Loucy (cell line): ENCODE data around the gene SHISA6.
"Not testable (repeated sequence)": the region's sequence is repeated elsewhere in the genome, so short reads cannot be mapped to it uniquely, and the experiment has no call there.

Source experiments
- H2AFZ ChIP-seq: fragments of 200-600 bp; sonication (generic); 2 replicates; pipeline ENCODE4 v1.6.0; 2016; ENCODE audit warnings: antibody characterized with exemption, mild to moderate bottlenecking, low read length, moderate library complexity
- H3F3A ChIP-seq: fragments of 200-600 bp; 2 replicates; pipeline ENCODE4 v1.6.0; 2016; ENCODE audit warnings: antibody characterized with exemption, low read depth, mild to moderate bottlenecking
- H3K27me3 ChIP-seq: fragments of 200-600 bp; sonication (generic); 2 replicates; pipeline ENCODE4 v1.6.1; 2014; ENCODE audit warnings: low read length, mild to moderate bottlenecking; ENCODE audit not compliant: insufficient read depth, poor library complexity, severe bottlenecking
- H3K36me3 ChIP-seq: fragments of 200-600 bp; sonication (generic); 2 replicates; pipeline ENCODE4 v1.6.1; 2016; ENCODE audit warnings: low read length; ENCODE audit not compliant: insufficient read depth
- H3K4me1 ChIP-seq: fragments of 200-600 bp; sonication (generic); 2 replicates; pipeline ENCODE4 v1.5.1; 2014; ENCODE audit warnings: low read length, mild to moderate bottlenecking; ENCODE audit not compliant: insufficient read depth, poor library complexity, severe bottlenecking
- H3K4me2 ChIP-seq: fragments of 200-600 bp; sonication (generic); 2 replicates; pipeline ENCODE4 v1.6.0; 2014; ENCODE audit warnings: antibody characterized with exemption, low read length, low read depth, mild to moderate bottlenecking; ENCODE audit not compliant: poor library complexity, severe bottlenecking
- H3K4me3 ChIP-seq: fragments of 200-600 bp; sonication (generic); 2 replicates; pipeline ENCODE4 v1.5.1; 2014; ENCODE audit warnings: low read length, mild to moderate bottlenecking, mixed read lengths; ENCODE audit not compliant: poor library complexity, severe bottlenecking
- H3K79me2 ChIP-seq: fragments of 200-600 bp; sonication (generic); 2 replicates; pipeline ENCODE4 v1.6.1; 2014; ENCODE audit warnings: low read length; ENCODE audit not compliant: insufficient read depth
- H3K9ac ChIP-seq: fragments of 200-600 bp; sonication (generic); 2 replicates; pipeline ENCODE4 v1.6.0; 2014; ENCODE audit warnings: mild to moderate bottlenecking, low read depth, low read length, moderate library complexity; ENCODE audit not compliant: poor library complexity, severe bottlenecking
- H3K9me2 ChIP-seq: fragments of 200-600 bp; sonication (generic); replicated peaks from 2 replicates; pipeline ENCODE4 v1.6.1; 2016; ENCODE audit warnings: low read depth, low read length, mixed read lengths
- H3K9me3 ChIP-seq: fragments of 200-600 bp; sonication (generic); 2 replicates; pipeline ENCODE4 v1.6.1; 2014; ENCODE audit warnings: mild to moderate bottlenecking, antibody characterized with exemption, low read length, low read depth; ENCODE audit not compliant: insufficient read depth
- H4K20me1 ChIP-seq: fragments of 200-600 bp; sonication (generic); 2 replicates; pipeline ENCODE4 v1.6.0; 2014; ENCODE audit warnings: antibody characterized with exemption, low read length, mild to moderate bottlenecking; ENCODE audit not compliant: insufficient read depth, poor library complexity, severe bottlenecking
- EZH2phosphoT487 ChIP-seq: fragments of 200-600 bp; IDR thresholded peaks from 2 replicates; pipeline ENCODE4 v1.6.1; 2018; ENCODE audit warnings: antibody characterized with exemption, mild to moderate bottlenecking, moderate library complexity, borderline replicate concordance
- TF ChIP-seq, protein P1 (sequence below): fragments of 200-600 bp; sonication (generic); conservative IDR thresholded peaks from 2 replicates; pipeline ENCODE4 v1.5.1; 2014; ENCODE audit warnings: mild to moderate bottlenecking, antibody characterized with exemption, low read length

SHISA6 gene

DNA sequence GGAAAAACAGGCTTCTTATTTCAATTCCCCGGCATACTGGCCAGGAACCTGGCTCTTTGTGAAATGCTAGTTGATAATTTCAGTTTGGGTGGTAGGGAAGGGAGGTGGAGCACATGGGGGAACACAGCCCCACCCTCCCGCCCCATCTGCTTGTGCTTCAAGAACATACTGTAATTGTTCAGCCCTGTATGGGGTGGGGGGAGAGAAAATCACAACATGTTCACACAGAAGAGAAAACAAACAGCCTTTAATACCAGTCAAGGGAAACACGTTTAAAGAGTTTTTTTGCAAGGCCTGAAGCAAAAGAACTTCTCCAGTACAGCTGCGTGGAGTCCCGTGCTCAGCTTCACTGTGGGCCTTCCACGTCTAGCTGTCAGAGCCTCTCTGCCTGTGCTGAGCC lies 59.7 kb downstream of the SHISA6 start:
- Histone ChIP-seq H3K79me2 (no peaks in the 10 kb centered on the region), H4K20me1 (no peaks in the 10 kb centered on the region), H2AFZ (no peak overlapping the region), H3K9me3 (peaks cover 4% of the 10 kb centered on the region; the same call in 1 of the 2 replicates), H3K9ac (no peak overlapping the region), H3K4me2 (no peak overlapping the region), H3F3A (no peaks in the 10 kb centered on the region), H3K4me3 (no peak overlapping the region), H3K27me3 (no peaks in the 10 kb centered on the region), H3K36me3 (no peaks in the 10 kb centered on the region), H3K9me2 (no peaks in the 10 kb centered on the region), H3K4me1 (no peaks in the 10 kb centered on the region)
- TF ChIP-seq, protein P1, sequence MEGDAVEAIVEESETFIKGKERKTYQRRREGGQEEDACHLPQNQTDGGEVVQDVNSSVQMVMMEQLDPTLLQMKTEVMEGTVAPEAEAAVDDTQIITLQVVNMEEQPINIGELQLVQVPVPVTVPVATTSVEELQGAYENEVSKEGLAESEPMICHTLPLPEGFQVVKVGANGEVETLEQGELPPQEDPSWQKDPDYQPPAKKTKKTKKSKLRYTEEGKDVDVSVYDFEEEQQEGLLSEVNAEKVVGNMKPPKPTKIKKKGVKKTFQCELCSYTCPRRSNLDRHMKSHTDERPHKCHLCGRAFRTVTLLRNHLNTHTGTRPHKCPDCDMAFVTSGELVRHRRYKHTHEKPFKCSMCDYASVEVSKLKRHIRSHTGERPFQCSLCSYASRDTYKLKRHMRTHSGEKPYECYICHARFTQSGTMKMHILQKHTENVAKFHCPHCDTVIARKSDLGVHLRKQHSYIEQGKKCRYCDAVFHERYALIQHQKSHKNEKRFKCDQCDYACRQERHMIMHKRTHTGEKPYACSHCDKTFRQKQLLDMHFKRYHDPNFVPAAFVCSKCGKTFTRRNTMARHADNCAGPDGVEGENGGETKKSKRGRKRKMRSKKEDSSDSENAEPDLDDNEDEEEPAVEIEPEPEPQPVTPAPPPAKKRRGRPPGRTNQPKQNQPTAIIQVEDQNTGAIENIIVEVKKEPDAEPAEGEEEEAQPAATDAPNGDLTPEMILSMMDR = no peak
- TF ChIP-seq EZH2phosphoT487 = no peak

DNA sequence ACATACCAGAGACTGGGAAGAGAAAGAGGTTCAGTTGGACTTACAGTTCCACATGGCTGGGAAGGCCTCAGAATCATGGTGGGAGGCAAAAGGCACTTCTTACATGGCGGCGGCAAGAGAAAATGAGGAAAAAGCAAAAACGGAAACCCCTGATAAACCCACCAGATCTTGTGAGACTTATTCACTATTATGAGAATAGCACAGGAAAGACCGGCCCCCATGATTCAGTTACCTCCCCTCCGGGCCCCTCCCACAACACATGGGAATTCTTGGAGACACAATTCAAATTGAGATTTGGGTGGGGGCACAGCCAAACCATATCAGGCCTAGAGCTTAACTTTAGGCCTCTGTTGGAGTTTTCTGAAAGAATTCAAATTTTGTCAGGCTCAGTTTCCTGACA lies 60.9 kb downstream of the SHISA6 start:
- not testable (repeated sequence) for H3K27me3 ChIP-seq, H3K4me2 ChIP-seq, H3K4me1 ChIP-seq, H3F3A ChIP-seq, H3K9ac ChIP-seq, H4K20me1 ChIP-seq, H3K9me3 ChIP-seq, H3K36me3 ChIP-seq, H3K4me3 ChIP-seq, H3K9me2 ChIP-seq, H2AFZ ChIP-seq, H3K79me2 ChIP-seq

DNA sequence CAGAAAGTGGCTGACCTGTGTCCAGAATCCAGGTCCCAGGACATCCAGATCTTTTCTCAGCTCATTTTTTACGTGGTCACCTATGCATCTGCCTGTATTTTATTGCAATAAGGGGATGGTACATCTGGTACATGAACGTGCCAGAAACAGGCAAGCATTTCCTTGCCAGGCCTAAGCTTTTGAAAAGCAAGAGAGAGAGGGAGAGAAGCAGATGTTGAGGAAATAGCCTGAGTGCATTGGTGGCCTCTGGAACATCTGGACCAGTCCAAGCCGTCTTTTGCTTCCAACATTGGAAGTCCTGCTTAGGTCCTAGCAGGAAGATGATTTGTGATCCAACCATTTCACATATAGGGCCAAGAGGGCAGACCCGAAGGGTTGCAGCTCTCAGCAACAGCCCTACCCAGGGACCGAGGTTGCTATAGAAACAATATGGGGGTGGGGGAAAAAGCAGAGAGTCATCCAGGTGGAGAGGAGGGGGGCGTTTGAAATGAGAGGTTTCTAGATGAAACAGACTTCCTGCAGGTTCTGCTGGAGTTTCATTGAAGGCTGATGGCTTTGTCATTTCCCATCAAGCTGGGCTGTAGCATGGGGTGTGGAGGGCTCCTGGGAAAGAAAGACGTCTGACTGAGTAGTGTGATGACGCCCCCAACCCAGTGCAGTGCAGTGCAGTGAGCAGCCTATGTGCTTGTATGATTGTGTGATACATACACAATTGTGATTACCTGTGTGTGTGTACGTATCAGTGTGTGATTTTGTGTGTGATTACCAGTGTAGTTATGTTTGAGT lies 61.6 kb downstream of the SHISA6 start:
- H3K79me2 ChIP-seq = no peaks in the 10 kb centered on the region
- H3K27me3 ChIP-seq = no peaks in the 10 kb centered on the region
- H2AFZ ChIP-seq = no peak overlapping the region
- H3F3A ChIP-seq = no peaks in the 10 kb centered on the region
- H3K36me3 ChIP-seq = no peaks in the 10 kb centered on the region
- peaks cover 4% of the 10 kb centered on the region; the same call in 1 of the 2 replicates for H3K9me3 ChIP-seq
- H3K4me3 ChIP-seq = no peak overlapping the region
- no peaks in the 10 kb centered on the region for H4K20me1 ChIP-seq
- no peak overlapping the region for H3K9ac ChIP-seq
- H3K4me1 ChIP-seq = no peaks in the 10 kb centered on the region
- no peak for TF ChIP-seq EZH2phosphoT487
- TF ChIP-seq, protein P1 = no peak
- H3K9me2 ChIP-seq = no peaks in the 10 kb centered on the region
- H3K4me2 ChIP-seq = no peak overlapping the region
